Measurements from ENCODE around the gene SULT1C3. TPM values are rescaled to one million over a fixed set of nuclear protein-coding genes. Genes with fewer than 3 reads are reported as not detected.

SULT1C3 gene
- total and polyA plus RNA-seq, 2 of the 13 experiments (the other 11 are each of a cell fraction or from before 2014, with no cell fraction given), result not detected

GRCh38 chr2:108215794-108216211 lies 24.0 kb upstream of the SULT1C3 start (continued):
- TF ChIP-seq SOX6 (IDR thresholded peaks at IDR 0.05) (no peak), SOX6 (CRISPR knock-in tag; IDR thresholded peaks at IDR 0.05) (no peak; the same call in 1 of the 2 replicates), TARDBP (CRISPR knock-in tag; IDR thresholded peaks at IDR 0.05) (no peak), ZNF746 (CRISPR knock-in tag; IDR thresholded peaks at IDR 0.05) (no peak), ZNF605 (CRISPR knock-in tag; IDR thresholded peaks at IDR 0.05) (0 out of 2 replicates have a peak, but pooled peaks have one; percentile 29), ZNF441 (CRISPR knock-in tag; IDR thresholded peaks at IDR 0.05; ENCODE audit: borderline replicate concordance) (peak; percentile 46; the same call in 1 of the 2 replicates), ERF (CRISPR knock-in tag; IDR thresholded peaks at IDR 0.05) (0 out of 2 replicates have a peak, but pooled peaks have one; percentile 20), BORCS8-MEF2B (CRISPR knock-in tag; IDR thresholded peaks at IDR 0.05) (peak; percentile 63; the same call in 1 of the 2 replicates), GATAD2A (CRISPR knock-in tag; IDR thresholded peaks at IDR 0.05) (peak; percentile 29; the same call in 1 of the 2 replicates), FOXK1 (CRISPR knock-in tag; IDR thresholded peaks at IDR 0.05; ENCODE audit: borderline replicate concordance, low read depth) (peak; percentile 47; the same call in 1 of the 2 replicates), ISL2 (CRISPR knock-in tag; IDR thresholded peaks at IDR 0.05) (0 out of 2 replicates have a peak, but pooled peaks have one; percentile 33)

GRCh38 chr2:108217211-108217610 lies 22.6 kb upstream of the SULT1C3 start:
- no peak overlapping the region for H3K4me3 ChIP-seq (replicated peaks in 1 of 3; ENCODE audit: insufficient read depth in 1 of 3, low read depth in 2 of 3, low read length in 3 of 3)
- FAIRE-seq (no peak), ATAC-seq (no peak), DNase-seq (ENCODE audit: low spot score) (no peak)
- intact Hi-C loops (cut with micrococcal nuclease; ENCODE audit: unreplicated experiment) (loop anchor here (10.0 kb wide), 1 partner anchor 178 kb away; no protein-coding TSS in a partner anchor), in situ Hi-C loops (cut with HindIII; ENCODE audit: extremely low pct_ligation_motif_present, low pct_unique_long_range_greater_than_20kb) (loop anchor here (25.0 kb wide), 1 partner anchor 370 kb away; no protein-coding TSS in a partner anchor)
- H3K9ac ChIP-seq (ENCODE audit: insufficient read depth, low read depth, low read length), result no peak overlapping the region
- H3K36me3 ChIP-seq (replicated peaks in 1 of 2; ENCODE audit: control insufficient read depth in 1 of 2, insufficient read depth in 2 of 2, low read length in 2 of 2), result no peaks in the 10 kb centered on the region
- H3K27me3 ChIP-seq (ENCODE audit: control insufficient read depth in 1 of 2, insufficient read depth in 2 of 2, low read length in 2 of 2), result no peaks in the 10 kb centered on the region
- H4K20me1 ChIP-seq (ENCODE audit: insufficient read depth, low read length), result no peaks in the 10 kb centered on the region
- CTCF ChIA-PET (ENCODE audit: low intra/inter-chr PET ratio, low total read pairs), result no interaction called here
- no peak overlapping the region for H3K27ac ChIP-seq (ENCODE audit: extremely low read length, insufficient read depth, low read length)
- no TSS peak for BruUV-seq (replicated peaks)
- no peaks in the 10 kb centered on the region for H3K9me3 ChIP-seq (ENCODE audit: low read length)
- H2AFZ ChIP-seq (ENCODE audit: low read length), result no peak overlapping the region
- WGBS (ENCODE audit: low lambda C conversion rate), result 37% methylated on average over 2 of the region's 2 CpGs
- H3K79me2 ChIP-seq (ENCODE audit: insufficient read depth, low read length), result no peaks in the 10 kb centered on the region
- no peak overlapping the region for H3K4me2 ChIP-seq (ENCODE audit: low read depth, low read length)
- POLR2A ChIA-PET, result no interaction called here
- peaks cover 22% of the 10 kb centered on the region for H3K4me1 ChIP-seq (ENCODE audit: insufficient read depth, low read length)
- TF ChIP-seq GMEB2 (CRISPR knock-in tag; IDR thresholded peaks at IDR 0.05; ENCODE audit: low read depth) (no peak), ZNF160 (CRISPR knock-in tag; IDR thresholded peaks at IDR 0.05) (no peak), ZBTB33 (CRISPR knock-in tag; IDR thresholded peaks at IDR 0.05) (no peak), ZFY (CRISPR knock-in tag; IDR thresholded peaks at IDR 0.05) (no peak), ZNF260 (CRISPR knock-in tag; IDR thresholded peaks at IDR 0.05; ENCODE audit: borderline replicate concordance, low read depth) (no peak)

All from HepG2 (cell line).